Body of pancreas (tissue), 4 donors: ENCODE measurements around the gene RNASE11.

Experiments
- POLR2A ChIP-seq, 3 donors: fragments of 450-650 bp; IDR thresholded peaks; one replicate each; pipeline ENCODE4 v1.6.1; 2016; ENCODE audit warnings: antibody characterized with exemption in 3 of 3, mild to moderate bottlenecking in 2 of 3
- TF ChIP-seq, protein P1 (sequence below), 7 experiments: fragments of 450-650 bp in 4 of 7; fragments of 200-600 bp in 3 of 7; sonication (generic) in 3 of 7; IDR thresholded peaks; one replicate each; pipeline ENCODE4 v1.5.1; 2016 to 2019; ENCODE audit warnings: antibody characterized with exemption in 7 of 7

DNA sequence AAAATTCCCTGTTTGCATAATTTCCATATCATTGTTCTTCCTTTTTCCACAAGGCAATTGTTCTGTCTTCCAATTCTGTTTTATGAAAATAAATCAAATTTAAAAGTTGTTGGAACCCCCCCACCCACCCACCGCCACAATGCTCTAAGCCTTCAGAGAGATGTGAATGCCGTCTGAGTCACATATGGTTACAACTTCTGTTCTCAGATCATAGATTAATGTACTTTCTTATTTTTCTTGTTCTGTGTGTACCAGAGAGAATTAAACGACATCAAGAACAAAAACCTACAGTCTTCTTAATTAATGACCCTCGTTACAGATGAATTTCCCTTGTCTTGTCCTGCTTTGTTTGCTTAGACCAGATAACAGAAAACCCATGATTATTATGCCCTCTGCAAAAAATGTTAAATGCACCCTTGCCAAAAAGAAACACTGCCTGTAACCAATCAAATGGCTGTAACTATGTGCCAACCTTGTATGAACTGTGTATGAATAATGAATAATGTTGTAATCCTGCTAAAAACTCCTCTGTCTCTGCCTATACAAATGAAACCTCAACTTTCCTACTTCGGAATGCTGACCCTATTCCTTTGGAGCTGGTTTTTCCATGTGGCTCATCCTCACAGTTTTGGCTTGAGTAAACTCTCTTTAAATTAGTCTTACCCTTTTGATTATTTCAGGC, 39.7 kb upstream of the RNASE11 start:
- TF ChIP-seq, protein P1, sequence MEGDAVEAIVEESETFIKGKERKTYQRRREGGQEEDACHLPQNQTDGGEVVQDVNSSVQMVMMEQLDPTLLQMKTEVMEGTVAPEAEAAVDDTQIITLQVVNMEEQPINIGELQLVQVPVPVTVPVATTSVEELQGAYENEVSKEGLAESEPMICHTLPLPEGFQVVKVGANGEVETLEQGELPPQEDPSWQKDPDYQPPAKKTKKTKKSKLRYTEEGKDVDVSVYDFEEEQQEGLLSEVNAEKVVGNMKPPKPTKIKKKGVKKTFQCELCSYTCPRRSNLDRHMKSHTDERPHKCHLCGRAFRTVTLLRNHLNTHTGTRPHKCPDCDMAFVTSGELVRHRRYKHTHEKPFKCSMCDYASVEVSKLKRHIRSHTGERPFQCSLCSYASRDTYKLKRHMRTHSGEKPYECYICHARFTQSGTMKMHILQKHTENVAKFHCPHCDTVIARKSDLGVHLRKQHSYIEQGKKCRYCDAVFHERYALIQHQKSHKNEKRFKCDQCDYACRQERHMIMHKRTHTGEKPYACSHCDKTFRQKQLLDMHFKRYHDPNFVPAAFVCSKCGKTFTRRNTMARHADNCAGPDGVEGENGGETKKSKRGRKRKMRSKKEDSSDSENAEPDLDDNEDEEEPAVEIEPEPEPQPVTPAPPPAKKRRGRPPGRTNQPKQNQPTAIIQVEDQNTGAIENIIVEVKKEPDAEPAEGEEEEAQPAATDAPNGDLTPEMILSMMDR (IDR thresholded peaks at IDR 0.05) = no peak
- TF ChIP-seq POLR2A (IDR thresholded peaks at IDR 0.05) = no peak
